DND-41 (cell line): ENCODE measurements around the gene C10orf90.

Experiments used
- ATAC-seq: fragments of 200-7000 bp; cut with Tn5 transposase; 3 replicates; pipeline ENCODE4 v1.9.1; 2021; ENCODE audit warnings: low read depth; ENCODE audit not compliant: insufficient read depth
- DNase-seq: peaks from one replicate; pipeline ENCODE4 v3.0.0-alpha.2; 2020
- H2AFZ ChIP-seq: 2 replicates; pipeline ENCODE4 v1.6.0; 2012; ENCODE audit warnings: low read depth, low read length
- H3K27ac ChIP-seq: 2 replicates; pipeline ENCODE4 v1.5.1; 2012; ENCODE audit warnings: low read length, inconsistent platforms
- H3K27me3 ChIP-seq: fragments of 200-600 bp; sonication (generic); 2 replicates; pipeline ENCODE4 v1.6.0; 2012; ENCODE audit warnings: low read length, mild to moderate bottlenecking, inconsistent platforms; ENCODE audit not compliant: insufficient read depth, poor library complexity
- H3K36me3 ChIP-seq: 2 replicates; pipeline ENCODE4 v1.5.1; 2012; ENCODE audit warnings: low read length, inconsistent platforms; ENCODE audit not compliant: insufficient read depth
- H3K4me1 ChIP-seq: 2 replicates; pipeline ENCODE4 v1.5.1; 2012; ENCODE audit warnings: mild to moderate bottlenecking, low read length; ENCODE audit not compliant: insufficient read depth
- H3K4me2 ChIP-seq: 2 replicates; pipeline ENCODE4 v1.6.0; 2012; ENCODE audit warnings: mild to moderate bottlenecking, moderate library complexity, low read length, inconsistent platforms; ENCODE audit not compliant: insufficient read depth
- H3K4me3 ChIP-seq, 2 experiments: fragments of 200-600 bp in 1 of 2; shearing (Covaris generic) in 1 of 2; 2 replicates each; pipeline ENCODE4 v1.5.1; 2012 to 2016; ENCODE audit warnings: inconsistent platforms in 2 of 2, low read length in 2 of 2, mild to moderate bottlenecking in 2 of 2, low read depth in 1 of 2, moderate library complexity in 1 of 2
- H3K79me2 ChIP-seq: 2 replicates; pipeline ENCODE4 v1.6.0; 2012; ENCODE audit warnings: low read length, inconsistent platforms; ENCODE audit not compliant: insufficient read depth
- H3K9ac ChIP-seq: 2 replicates; pipeline ENCODE4 v1.6.0; 2012; ENCODE audit warnings: low read depth, mild to moderate bottlenecking, inconsistent platforms, low read length, moderate library complexity
- H3K9me3 ChIP-seq: 2 replicates; pipeline ENCODE4 v1.5.1; 2012; ENCODE audit warnings: low read length, moderate library complexity, mild to moderate bottlenecking, inconsistent platforms; ENCODE audit not compliant: insufficient read depth, severe bottlenecking
- H4K20me1 ChIP-seq: 2 replicates; pipeline ENCODE4 v1.6.0; 2012; ENCODE audit warnings: low read length; ENCODE audit not compliant: insufficient read depth
- EZH2 ChIP-seq: IDR thresholded peaks from 3 replicates; pipeline ENCODE4 v1.6.1; 2012; ENCODE audit warnings: borderline replicate concordance, low read depth, mild to moderate bottlenecking, moderate library complexity, low read length, inconsistent platforms; ENCODE audit not compliant: severe bottlenecking
- TF ChIP-seq, protein P1 (sequence below): IDR thresholded peaks from 2 replicates; pipeline ENCODE4 v1.5.1; 2012; ENCODE audit warnings: borderline replicate concordance, low read length, moderate library complexity, mild to moderate bottlenecking; ENCODE audit not compliant: poor library complexity, severe bottlenecking; ENCODE audit errors: extremely low read depth

The C10orf90 gene

DNA sequence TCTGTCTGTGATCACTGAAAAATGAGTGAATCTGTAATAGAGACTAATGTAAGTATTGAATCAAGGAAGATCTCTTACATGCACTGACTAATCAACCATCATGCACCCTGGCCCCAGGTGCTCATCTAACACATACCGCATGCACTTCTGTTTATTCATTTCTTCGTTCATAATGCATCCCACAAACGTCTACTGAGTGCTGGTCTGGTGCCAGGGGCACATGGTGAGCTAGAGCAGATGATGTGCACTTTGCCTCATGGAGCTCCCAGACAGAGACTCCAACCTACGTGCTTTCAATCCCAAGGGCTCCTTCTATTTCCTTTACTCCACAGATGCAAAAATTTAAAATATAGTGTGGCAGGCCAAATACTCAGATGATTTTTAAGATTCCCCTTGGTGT lies 10.7 kb downstream of the C10orf90 start:
- Histone ChIP-seq H3K36me3 (no peaks in the 10 kb centered on the region), H3K9ac (no peak overlapping the region), H3K27me3 (no peaks in the 10 kb centered on the region), H3K9me3 (no peaks in the 10 kb centered on the region), H3K4me3 (no peak overlapping the region), H3K4me1 (no peaks in the 10 kb centered on the region), H3K4me2 (no peak overlapping the region), H3K27ac (no peak overlapping the region), H3K79me2 (no peaks in the 10 kb centered on the region), H4K20me1 (no peaks in the 10 kb centered on the region), H2AFZ (no peak overlapping the region)
- no peak for TF ChIP-seq EZH2
- TF ChIP-seq, protein P1, sequence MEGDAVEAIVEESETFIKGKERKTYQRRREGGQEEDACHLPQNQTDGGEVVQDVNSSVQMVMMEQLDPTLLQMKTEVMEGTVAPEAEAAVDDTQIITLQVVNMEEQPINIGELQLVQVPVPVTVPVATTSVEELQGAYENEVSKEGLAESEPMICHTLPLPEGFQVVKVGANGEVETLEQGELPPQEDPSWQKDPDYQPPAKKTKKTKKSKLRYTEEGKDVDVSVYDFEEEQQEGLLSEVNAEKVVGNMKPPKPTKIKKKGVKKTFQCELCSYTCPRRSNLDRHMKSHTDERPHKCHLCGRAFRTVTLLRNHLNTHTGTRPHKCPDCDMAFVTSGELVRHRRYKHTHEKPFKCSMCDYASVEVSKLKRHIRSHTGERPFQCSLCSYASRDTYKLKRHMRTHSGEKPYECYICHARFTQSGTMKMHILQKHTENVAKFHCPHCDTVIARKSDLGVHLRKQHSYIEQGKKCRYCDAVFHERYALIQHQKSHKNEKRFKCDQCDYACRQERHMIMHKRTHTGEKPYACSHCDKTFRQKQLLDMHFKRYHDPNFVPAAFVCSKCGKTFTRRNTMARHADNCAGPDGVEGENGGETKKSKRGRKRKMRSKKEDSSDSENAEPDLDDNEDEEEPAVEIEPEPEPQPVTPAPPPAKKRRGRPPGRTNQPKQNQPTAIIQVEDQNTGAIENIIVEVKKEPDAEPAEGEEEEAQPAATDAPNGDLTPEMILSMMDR = no peak
- DNase-seq = no peak
- ATAC-seq = no peak

DNA sequence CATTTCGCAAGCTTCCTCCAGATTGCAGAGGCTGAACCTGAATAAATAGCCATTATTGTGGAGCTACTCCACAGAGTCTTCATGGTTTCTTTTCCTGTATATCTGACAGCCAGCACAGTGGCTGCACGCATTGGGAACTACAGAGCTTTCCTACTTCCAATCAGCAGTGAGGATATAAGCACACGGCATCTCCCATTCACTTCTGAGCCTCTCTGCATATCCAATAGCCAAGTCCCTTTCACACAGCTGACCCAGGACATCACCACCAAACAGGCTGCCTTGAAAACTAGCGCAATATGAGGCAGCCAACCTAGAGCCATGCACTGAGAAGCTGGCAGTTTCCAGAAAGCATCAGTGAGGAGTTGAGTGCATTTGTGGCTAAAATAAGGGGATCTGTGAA lies 11.6 kb downstream of the C10orf90 start:
- no peak overlapping the region for H2AFZ ChIP-seq
- no peaks in the 10 kb centered on the region for H3K36me3 ChIP-seq
- TF ChIP-seq EZH2 = no peak
- TF ChIP-seq, protein P1 = no peak
- H3K79me2 ChIP-seq = no peaks in the 10 kb centered on the region
- ATAC-seq = no peak
- no peaks in the 10 kb centered on the region for H3K4me1 ChIP-seq
- no peaks in the 10 kb centered on the region for H3K27me3 ChIP-seq
- DNase-seq = no peak
- H3K4me3 ChIP-seq = no peak overlapping the region
- no peaks in the 10 kb centered on the region for H3K9me3 ChIP-seq
- no peak overlapping the region for H3K4me2 ChIP-seq
- H3K9ac ChIP-seq = no peak overlapping the region
- no peak overlapping the region for H3K27ac ChIP-seq
- H4K20me1 ChIP-seq = no peaks in the 10 kb centered on the region

DNA sequence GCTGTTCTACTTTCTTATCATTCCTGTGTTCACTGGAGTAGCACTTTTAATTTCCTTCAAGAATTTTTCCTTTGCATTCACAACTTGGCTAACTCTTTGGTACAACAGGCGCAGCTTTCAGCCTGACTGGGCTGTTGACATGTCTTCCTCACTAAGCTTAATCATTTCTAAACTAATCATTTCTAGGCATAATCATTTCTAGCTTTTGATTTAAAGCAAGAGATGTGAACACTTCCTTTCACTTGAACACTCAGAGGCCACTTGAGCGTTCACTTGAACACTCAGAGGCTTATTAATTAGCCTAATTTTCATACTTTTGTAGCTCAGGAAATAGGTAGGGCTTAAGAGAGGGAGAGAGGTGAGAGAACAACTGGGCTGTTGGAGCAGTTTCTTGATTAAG lies 15.9 kb downstream of the C10orf90 start:
- no peak overlapping the region for H3K4me2 ChIP-seq
- H3K9me3 ChIP-seq = no peaks in the 10 kb centered on the region
- no peak overlapping the region for H3K4me3 ChIP-seq
- no peaks in the 10 kb centered on the region for H3K79me2 ChIP-seq
- DNase-seq (no peak), ATAC-seq (no peak)
- no peaks in the 10 kb centered on the region for H4K20me1 ChIP-seq
- no peak overlapping the region for H2AFZ ChIP-seq
- no peaks in the 10 kb centered on the region for H3K36me3 ChIP-seq
- no peak for TF ChIP-seq EZH2
- TF ChIP-seq, protein P1 = no peak
- no peaks in the 10 kb centered on the region for H3K4me1 ChIP-seq
- no peaks in the 10 kb centered on the region for H3K27me3 ChIP-seq
- H3K27ac ChIP-seq = no peak overlapping the region
- H3K9ac ChIP-seq = no peak overlapping the region

DNA sequence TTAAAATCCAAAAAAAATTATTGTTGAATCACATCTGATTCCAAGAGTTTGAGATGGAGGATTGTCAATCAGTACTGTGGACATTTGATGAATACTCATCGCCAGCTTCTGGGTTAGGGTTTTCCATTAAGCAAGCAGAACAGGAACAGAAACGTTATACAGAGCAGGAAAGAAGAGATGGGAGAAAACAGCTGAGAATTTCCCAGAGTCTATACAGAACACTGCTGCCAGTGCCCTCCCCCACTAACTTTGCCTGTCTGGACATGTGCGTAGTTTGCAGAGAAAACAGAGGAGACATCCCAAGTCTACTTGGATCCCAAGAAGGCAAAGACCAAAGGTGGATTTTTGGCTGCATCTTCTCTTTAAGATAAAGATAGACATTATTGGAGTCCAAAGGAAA lies 19.0 kb downstream of the C10orf90 start:
- no peaks in the 10 kb centered on the region for H4K20me1 ChIP-seq
- no peaks in the 10 kb centered on the region for H3K36me3 ChIP-seq
- H3K4me1 ChIP-seq = no peaks in the 10 kb centered on the region
- H3K27ac ChIP-seq = no peak overlapping the region
- no peak overlapping the region for H3K4me3 ChIP-seq
- H3K27me3 ChIP-seq = no peaks in the 10 kb centered on the region
- no peak overlapping the region for H2AFZ ChIP-seq
- no peak overlapping the region for H3K9ac ChIP-seq
- no peak overlapping the region for H3K4me2 ChIP-seq
- TF ChIP-seq, protein P1 = no peak
- no peak for TF ChIP-seq EZH2
- H3K9me3 ChIP-seq = no peaks in the 10 kb centered on the region
- no peaks in the 10 kb centered on the region for H3K79me2 ChIP-seq
- ATAC-seq = no peak
- no peak for DNase-seq
